KMS-11 (cell line): ENCODE measurements around the gene CD55.

Experiments
- H2AFZ ChIP-seq: fragments of 200-600 bp; sonication (generic); 2 replicates; pipeline ENCODE4 v1.6.1; 2016; ENCODE audit warnings: antibody characterized with exemption, mixed run types, low read depth
- H3K27ac ChIP-seq: fragments of 200-600 bp; sonication (generic); 2 replicates; pipeline ENCODE4 v1.6.1; 2016; ENCODE audit warnings: mild to moderate bottlenecking, mixed run types
- H3K27me3 ChIP-seq: fragments of 200-600 bp; sonication (generic); 2 replicates; pipeline ENCODE4 v1.6.1; 2017; ENCODE audit warnings: mild to moderate bottlenecking, low read depth, mixed run types, moderate library complexity; ENCODE audit not compliant: insufficient read depth
- H3K36me3 ChIP-seq: fragments of 200-600 bp; sonication (generic); 2 replicates; pipeline ENCODE4 v1.6.1; 2017; ENCODE audit warnings: mild to moderate bottlenecking, mixed run types; ENCODE audit not compliant: insufficient read depth
- H3K4me1 ChIP-seq: fragments of 200-600 bp; sonication (generic); 2 replicates; pipeline ENCODE4 v1.6.1; 2016; ENCODE audit warnings: mild to moderate bottlenecking, low read depth, mixed run types; ENCODE audit not compliant: poor library complexity, severe bottlenecking
- H3K4me2 ChIP-seq: fragments of 200-600 bp; sonication (generic); 2 replicates; pipeline ENCODE4 v1.7.0; 2016; ENCODE audit warnings: mild to moderate bottlenecking, mixed run types
- H3K4me3 ChIP-seq: fragments of 200-600 bp; sonication (generic); IDR thresholded peaks from 2 replicates; pipeline ENCODE4 v1.6.1; 2017; ENCODE audit warnings: low read depth, low read length, mixed read lengths; ENCODE audit not compliant: insufficient read depth
- H3K79me2 ChIP-seq: fragments of 200-600 bp; sonication (generic); 2 replicates; pipeline ENCODE4 v1.6.1; 2016; ENCODE audit warnings: low read depth, mixed run types; ENCODE audit not compliant: insufficient read depth
- H3K9ac ChIP-seq: fragments of 200-600 bp; sonication (generic); 2 replicates; pipeline ENCODE4 v1.6.1; 2016; ENCODE audit warnings: mild to moderate bottlenecking, mixed run types
- H4K20me1 ChIP-seq: fragments of 200-600 bp; sonication (generic); 2 replicates; pipeline ENCODE4 v1.6.1; 2016; ENCODE audit warnings: mild to moderate bottlenecking, mixed run types; ENCODE audit not compliant: insufficient read depth
- CTCF ChIP-seq: fragments of 200-600 bp; sonication (generic); conservative IDR thresholded peaks from 2 replicates; pipeline ENCODE4 v1.6.1; 2017; ENCODE audit warnings: low read depth, mild to moderate bottlenecking, antibody characterized with exemption, low read length, moderate library complexity, mixed read lengths

CD55 gene

DNA sequence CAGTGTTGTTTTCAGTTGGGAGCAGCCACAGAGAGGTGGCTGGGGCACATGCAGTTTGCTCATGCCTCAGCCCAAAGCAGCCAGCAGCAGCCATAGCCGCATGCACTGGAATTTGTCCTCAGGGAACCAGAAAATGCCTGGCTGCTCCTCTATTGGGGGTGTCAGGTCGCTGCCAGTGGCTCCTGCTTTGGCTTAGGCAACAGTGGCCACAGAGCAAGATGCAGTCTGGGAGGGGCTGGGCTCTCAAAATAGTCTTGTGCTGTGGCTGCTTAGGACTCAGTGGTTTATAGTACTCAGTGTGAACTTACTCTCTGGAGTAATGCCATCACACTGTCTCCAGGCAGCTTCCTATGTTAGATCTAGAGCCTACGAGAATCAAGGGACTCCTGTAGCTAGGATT, 25.0 kb downstream of the CD55 start:
- Histone ChIP-seq H3K27me3 (no peaks in the 10 kb centered on the region), H3K27ac (no peak overlapping the region), H3K4me2 (no peak overlapping the region), H3K4me3 (no peak overlapping the region), H3K79me2 (0 out of 2 replicates have a peak, but pooled peaks cover 3% of the 10 kb centered on the region), H4K20me1 (no peaks in the 10 kb centered on the region), H2AFZ (no peak overlapping the region), H3K4me1 (peaks cover 7% of the 10 kb centered on the region), H3K36me3 (no peaks in the 10 kb centered on the region), H3K9ac (no peak overlapping the region)
- no peak for TF ChIP-seq CTCF

GRCh38 chr1:207349979-207350378, 28.5 kb downstream of the CD55 start:
- Histone ChIP-seq H3K27ac (no peak overlapping the region), H3K36me3 (no peaks in the 10 kb centered on the region), H2AFZ (no peak overlapping the region), H3K4me2 (no peak overlapping the region), H3K79me2 (0 out of 2 replicates have a peak, but pooled peaks cover 3% of the 10 kb centered on the region), H3K4me3 (no peak overlapping the region), H4K20me1 (no peaks in the 10 kb centered on the region), H3K4me1 (peaks cover 12% of the 10 kb centered on the region), H3K27me3 (no peaks in the 10 kb centered on the region), H3K9ac (no peak overlapping the region)
- TF ChIP-seq CTCF: no peak

GRCh38 chr1:207352554-207352953, 31.1 kb downstream of the CD55 start:
- H3K4me3 ChIP-seq: no peak overlapping the region
- 0 out of 2 replicates have a peak, but pooled peaks cover 3% of the 10 kb centered on the region for H3K79me2 ChIP-seq
- H3K9ac ChIP-seq: no peak overlapping the region
- H3K4me1 ChIP-seq: peaks cover 12% of the 10 kb centered on the region
- no peaks in the 10 kb centered on the region for H3K27me3 ChIP-seq
- no peaks in the 10 kb centered on the region for H4K20me1 ChIP-seq
- no peak overlapping the region for H3K27ac ChIP-seq
- no peak overlapping the region; the same call in 1 of the 2 replicates for H3K4me2 ChIP-seq
- H3K36me3 ChIP-seq: no peaks in the 10 kb centered on the region
- H2AFZ ChIP-seq: no peak overlapping the region
- no peak for TF ChIP-seq CTCF

- H3K4me3 ChIP-seq: no peak overlapping the region
- 0 out of 2 replicates have a peak, but pooled peaks cover 3% of the 10 kb centered on the region for H3K79me2 ChIP-seq
- H2AFZ ChIP-seq: no peak overlapping the region
- no peak overlapping the region for H3K27ac ChIP-seq
- H4K20me1 ChIP-seq: no peaks in the 10 kb centered on the region
- no peak for TF ChIP-seq CTCF
- no peak overlapping the region for H3K9ac ChIP-seq
- peaks cover 12% of the 10 kb centered on the region for H3K4me1 ChIP-seq
- H3K36me3 ChIP-seq: no peaks in the 10 kb centered on the region
- H3K4me2 ChIP-seq: no peak overlapping the region
- no peaks in the 10 kb centered on the region for H3K27me3 ChIP-seq
Measured at GRCh38 chr1:207355060-207355459, 33.6 kb downstream of the CD55 start.
